ENCODE results near the gene FBXW9. TPM values are rescaled to one million over a fixed set of nuclear protein-coding genes. Genes with fewer than 3 reads are reported as not detected.
"Not testable (repeated sequence)": the region's sequence is repeated elsewhere in the genome, so short reads cannot be mapped to it uniquely, and the experiment has no call there.

Gene FBXW9
- total RNA-seq, 1 donor from 2014 or later: 6.1 TPM

- intact Hi-C loops (cut with micrococcal nuclease): loop anchor here (5.0 kb wide), 2 partner anchors 168 to 278 kb away; partner anchors contain the start of genes ZNF443 and ZNF564
These were observed 23.9 kb upstream of the FBXW9 start for GRCh38 chr19:12720296-12720695.

- intact Hi-C loops (cut with micrococcal nuclease): no loop called here
These were observed 19.5 kb upstream of the FBXW9 start for GRCh38 chr19:12715929-12716328.

- intact Hi-C loops (cut with micrococcal nuclease): no loop called here
These were observed 18.7 kb upstream of the FBXW9 start for GRCh38 chr19:12715102-12715501.

GRCh38 chr19:12713304-12713703 is 16.9 kb upstream of the FBXW9 start:
- intact Hi-C loops (cut with micrococcal nuclease): not testable (repeated sequence)

GRCh38 chr19:12712077-12712476 is 15.6 kb upstream of the FBXW9 start:
- intact Hi-C loops (cut with micrococcal nuclease): not testable (repeated sequence)

GRCh38 chr19:12711187-12711586 is 14.8 kb upstream of the FBXW9 start:
- intact Hi-C loops (cut with micrococcal nuclease): no loop called here

GRCh38 chr19:12708641-12709040 is 12.2 kb upstream of the FBXW9 start:
- intact Hi-C loops (cut with micrococcal nuclease): no loop called here

- intact Hi-C loops (cut with micrococcal nuclease): no loop called here
These were observed 9.9 kb upstream of the FBXW9 start for GRCh38 chr19:12706332-12706718.

GRCh38 chr19:12705654-12706331 is 9.4 kb upstream of the FBXW9 start:
- intact Hi-C loops (cut with micrococcal nuclease): no loop called here

GRCh38 chr19:12705169-12705568 is 8.7 kb upstream of the FBXW9 start:
- intact Hi-C loops (cut with micrococcal nuclease): no loop called here

GRCh38 chr19:12703046-12703445 is 6.6 kb upstream of the FBXW9 start:
- intact Hi-C loops (cut with micrococcal nuclease): no loop called here

- intact Hi-C loops (cut with micrococcal nuclease): no loop called here
These were observed 5.3 kb upstream of the FBXW9 start for GRCh38 chr19:12701596-12702282.

- intact Hi-C loops (cut with micrococcal nuclease): no loop called here
These were observed 1.7 kb upstream of the FBXW9 start for GRCh38 chr19:12698138-12698537.

GRCh38 chr19:12697425-12697824 is 994 bp upstream of the FBXW9 start:
- intact Hi-C loops (cut with micrococcal nuclease): not testable (repeated sequence)

- intact Hi-C loops (cut with micrococcal nuclease): loop anchor here (1.0 kb wide), 6 partner anchors 12 to 86 kb away; partner anchors contain the start of genes DHPS, TNPO2, ZNF490 and ZNF791
These were observed 450 bp downstream of the FBXW9 start for GRCh38 chr19:12695997-12696365.

- intact Hi-C loops (cut with micrococcal nuclease): loop anchor here (1.0 kb wide), 1 partner anchor 11 kb away; no protein-coding TSS in a partner anchor
These were observed 917 bp downstream of the FBXW9 start for GRCh38 chr19:12695514-12695913.

- intact Hi-C loops (cut with micrococcal nuclease): loop anchor here (1.0 kb wide), 1 partner anchor 11 kb away; no protein-coding TSS in a partner anchor
These were observed 1.3 kb downstream of the FBXW9 start for GRCh38 chr19:12695096-12695495.

- intact Hi-C loops (cut with micrococcal nuclease): loop anchor here (1.0 kb wide), 1 partner anchor 10 kb away; no protein-coding TSS in a partner anchor
These were observed 1.8 kb downstream of the FBXW9 start for GRCh38 chr19:12694641-12695040.

- intact Hi-C loops (cut with micrococcal nuclease): no loop called here
These were observed 3.5 kb downstream of the FBXW9 start for GRCh38 chr19:12692960-12693359.

- intact Hi-C loops (cut with micrococcal nuclease): no loop called here
These were observed 6.7 kb downstream of the FBXW9 start for GRCh38 chr19:12689581-12690216.

GRCh38 chr19:12689012-12689411 is 7.4 kb downstream of the FBXW9 start:
- intact Hi-C loops (cut with micrococcal nuclease): no loop called here
